ENCODE results near the gene MANEAL.

MANEAL gene

GRCh38 chr1:37831809-37832208, 38.2 kb downstream of the MANEAL start:
- Mint-ChIP-seq H3K9me3 (ENCODE audit: low read depth) (no peaks in the 10 kb centered on the region), H3K27ac (no peak overlapping the region), H3K27me3 (no peaks in the 10 kb centered on the region), H3K4me3 (no peak overlapping the region), H3K4me1 (ENCODE audit: low read depth) (no peaks in the 10 kb centered on the region), H3K36me3 (peaks cover 10% of the 10 kb centered on the region)

- H3K27me3 Mint-ChIP-seq, result no peaks in the 10 kb centered on the region
- H3K36me3 Mint-ChIP-seq, result peaks cover 13% of the 10 kb centered on the region
Measured at GRCh38 chr1:37836788-37837187, 43.1 kb downstream of the MANEAL start.

GRCh38 chr1:37839676-37840075, 46.0 kb downstream of the MANEAL start:
- Mint-ChIP-seq H3K27me3 (no peaks in the 10 kb centered on the region), H3K4me1 (ENCODE audit: low read depth) (peaks cover 10% of the 10 kb centered on the region), H3K9me3 (ENCODE audit: low read depth) (no peaks in the 10 kb centered on the region), H3K4me3 (no peak overlapping the region), H3K36me3 (peaks cover 5% of the 10 kb centered on the region), H3K27ac (no peak overlapping the region)

More at GRCh38 chr1:37836788-37837187, 43.1 kb downstream of the MANEAL start:
- Mint-ChIP-seq H3K27ac (no peak overlapping the region), H3K4me1 (ENCODE audit: low read depth) (no peaks in the 10 kb centered on the region), H3K9me3 (ENCODE audit: low read depth) (no peaks in the 10 kb centered on the region), H3K4me3 (no peak overlapping the region)

GRCh38 chr1:37840711-37841110, 47.1 kb downstream of the MANEAL start:
- H3K4me1 Mint-ChIP-seq (ENCODE audit: low read depth), result peaks cover 15% of the 10 kb centered on the region
- H3K9me3 Mint-ChIP-seq (ENCODE audit: low read depth), result no peaks in the 10 kb centered on the region
- H3K27me3 Mint-ChIP-seq, result no peaks in the 10 kb centered on the region
- H3K4me3 Mint-ChIP-seq, result no peak overlapping the region
- peaks cover 8% of the 10 kb centered on the region for H3K36me3 Mint-ChIP-seq
- H3K27ac Mint-ChIP-seq, result no peak overlapping the region

GRCh38 chr1:37841652-37842051, 48.0 kb downstream of the MANEAL start:
- no peaks in the 10 kb centered on the region for H3K27me3 Mint-ChIP-seq
- peaks cover 8% of the 10 kb centered on the region for H3K36me3 Mint-ChIP-seq
- no peak overlapping the region for H3K4me3 Mint-ChIP-seq
- no peaks in the 10 kb centered on the region for H3K9me3 Mint-ChIP-seq (ENCODE audit: low read depth)
- H3K27ac Mint-ChIP-seq, result no peak overlapping the region
- H3K4me1 Mint-ChIP-seq (ENCODE audit: low read depth), result peaks cover 25% of the 10 kb centered on the region

GRCh38 chr1:37844536-37844935, 50.9 kb downstream of the MANEAL start:
- H3K27me3 Mint-ChIP-seq, result no peaks in the 10 kb centered on the region
- peaks cover 46% of the 10 kb centered on the region for H3K4me1 Mint-ChIP-seq (ENCODE audit: low read depth)
- H3K4me3 Mint-ChIP-seq, result no peak overlapping the region
- no peaks in the 10 kb centered on the region for H3K9me3 Mint-ChIP-seq (ENCODE audit: low read depth)
- H3K27ac Mint-ChIP-seq, result no peak overlapping the region
- peaks cover 12% of the 10 kb centered on the region for H3K36me3 Mint-ChIP-seq

- Mint-ChIP-seq H3K4me1 (ENCODE audit: low read depth) (peaks cover 49% of the 10 kb centered on the region), H3K9me3 (ENCODE audit: low read depth) (no peaks in the 10 kb centered on the region), H3K36me3 (peaks cover 12% of the 10 kb centered on the region), H3K27me3 (no peaks in the 10 kb centered on the region), H3K27ac (no peak overlapping the region), H3K4me3 (no peak overlapping the region)
Measured at GRCh38 chr1:37845049-37845646, 51.5 kb downstream of the MANEAL start.

- no peak overlapping the region for H3K4me3 Mint-ChIP-seq
- H3K27me3 Mint-ChIP-seq, result no peaks in the 10 kb centered on the region
- no peaks in the 10 kb centered on the region for H3K9me3 Mint-ChIP-seq (ENCODE audit: low read depth)
- peaks cover 10% of the 10 kb centered on the region for H3K36me3 Mint-ChIP-seq
- peaks cover 49% of the 10 kb centered on the region for H3K4me1 Mint-ChIP-seq (ENCODE audit: low read depth)
- no peak overlapping the region for H3K27ac Mint-ChIP-seq
Measured at GRCh38 chr1:37845786-37846185, 52.1 kb downstream of the MANEAL start.

- H3K27me3 Mint-ChIP-seq, result no peaks in the 10 kb centered on the region
- H3K4me3 Mint-ChIP-seq, result peak overlapping the region; percentile 76
- H3K27ac Mint-ChIP-seq, result peak overlapping the region; percentile 67
- peaks cover 10% of the 10 kb centered on the region for H3K36me3 Mint-ChIP-seq
- H3K9me3 Mint-ChIP-seq (ENCODE audit: low read depth), result no peaks in the 10 kb centered on the region
- peaks cover 49% of the 10 kb centered on the region for H3K4me1 Mint-ChIP-seq (ENCODE audit: low read depth)
Measured at GRCh38 chr1:37846647-37847339, 53.1 kb downstream of the MANEAL start.

- H3K27me3 Mint-ChIP-seq, result no peaks in the 10 kb centered on the region
- H3K36me3 Mint-ChIP-seq, result peaks cover 13% of the 10 kb centered on the region
- peaks cover 54% of the 10 kb centered on the region for H3K4me1 Mint-ChIP-seq (ENCODE audit: low read depth)
- H3K9me3 Mint-ChIP-seq (ENCODE audit: low read depth), result no peaks in the 10 kb centered on the region
- H3K27ac Mint-ChIP-seq, result no peak overlapping the region
- no peak overlapping the region for H3K4me3 Mint-ChIP-seq
Measured at GRCh38 chr1:37849480-37849879, 55.8 kb downstream of the MANEAL start.

GRCh38 chr1:37850352-37850955, 56.8 kb downstream of the MANEAL start:
- Mint-ChIP-seq H3K27ac (no peak overlapping the region), H3K4me3 (no peak overlapping the region), H3K27me3 (no peaks in the 10 kb centered on the region), H3K9me3 (ENCODE audit: low read depth) (no peaks in the 10 kb centered on the region), H3K36me3 (peaks cover 10% of the 10 kb centered on the region), H3K4me1 (ENCODE audit: low read depth) (peaks cover 58% of the 10 kb centered on the region)

Data from activated naive CD8-positive, alpha-beta T cell (primary cell).